GM12872 (cell line): ENCODE results near the gene ZNF207.

Experiments used
- TF ChIP-seq, protein P1 (sequence below): IDR thresholded peaks from 3 replicates; pipeline ENCODE4 v1.5.1; 2011; ENCODE audit warnings: low read depth, mild to moderate bottlenecking, low read length, moderate library complexity; ENCODE audit not compliant: insufficient read depth

ZNF207 gene

GRCh38 chr17:32382526-32383223, 32.7 kb downstream of the ZNF207 start:
- TF ChIP-seq, protein P1, sequence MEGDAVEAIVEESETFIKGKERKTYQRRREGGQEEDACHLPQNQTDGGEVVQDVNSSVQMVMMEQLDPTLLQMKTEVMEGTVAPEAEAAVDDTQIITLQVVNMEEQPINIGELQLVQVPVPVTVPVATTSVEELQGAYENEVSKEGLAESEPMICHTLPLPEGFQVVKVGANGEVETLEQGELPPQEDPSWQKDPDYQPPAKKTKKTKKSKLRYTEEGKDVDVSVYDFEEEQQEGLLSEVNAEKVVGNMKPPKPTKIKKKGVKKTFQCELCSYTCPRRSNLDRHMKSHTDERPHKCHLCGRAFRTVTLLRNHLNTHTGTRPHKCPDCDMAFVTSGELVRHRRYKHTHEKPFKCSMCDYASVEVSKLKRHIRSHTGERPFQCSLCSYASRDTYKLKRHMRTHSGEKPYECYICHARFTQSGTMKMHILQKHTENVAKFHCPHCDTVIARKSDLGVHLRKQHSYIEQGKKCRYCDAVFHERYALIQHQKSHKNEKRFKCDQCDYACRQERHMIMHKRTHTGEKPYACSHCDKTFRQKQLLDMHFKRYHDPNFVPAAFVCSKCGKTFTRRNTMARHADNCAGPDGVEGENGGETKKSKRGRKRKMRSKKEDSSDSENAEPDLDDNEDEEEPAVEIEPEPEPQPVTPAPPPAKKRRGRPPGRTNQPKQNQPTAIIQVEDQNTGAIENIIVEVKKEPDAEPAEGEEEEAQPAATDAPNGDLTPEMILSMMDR, result no peak

DNA sequence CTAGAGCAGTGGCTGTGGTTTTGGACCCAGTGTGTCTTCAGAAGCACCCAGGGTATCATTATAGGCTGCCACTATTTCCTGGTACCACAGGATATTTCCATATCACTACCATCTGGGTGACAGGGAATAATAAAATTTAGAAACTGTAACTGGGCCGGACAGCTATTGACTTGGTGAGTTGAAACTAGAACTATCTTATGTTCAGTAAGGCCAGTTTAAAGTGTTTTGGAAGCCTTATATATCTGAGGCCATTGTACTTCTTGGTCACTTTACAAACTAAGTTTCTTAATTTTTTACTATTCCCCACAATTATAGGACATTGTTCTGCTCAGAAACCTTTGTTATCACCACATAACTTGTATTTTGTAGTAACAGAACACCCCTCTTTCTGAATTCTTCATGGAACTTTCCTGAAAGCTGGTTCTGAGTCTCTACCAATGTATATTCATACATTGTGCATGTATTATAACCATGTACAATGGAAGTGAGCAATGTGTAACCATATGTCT, 34.0 kb downstream of the ZNF207 start:
- TF ChIP-seq, protein P1, result no peak

DNA sequence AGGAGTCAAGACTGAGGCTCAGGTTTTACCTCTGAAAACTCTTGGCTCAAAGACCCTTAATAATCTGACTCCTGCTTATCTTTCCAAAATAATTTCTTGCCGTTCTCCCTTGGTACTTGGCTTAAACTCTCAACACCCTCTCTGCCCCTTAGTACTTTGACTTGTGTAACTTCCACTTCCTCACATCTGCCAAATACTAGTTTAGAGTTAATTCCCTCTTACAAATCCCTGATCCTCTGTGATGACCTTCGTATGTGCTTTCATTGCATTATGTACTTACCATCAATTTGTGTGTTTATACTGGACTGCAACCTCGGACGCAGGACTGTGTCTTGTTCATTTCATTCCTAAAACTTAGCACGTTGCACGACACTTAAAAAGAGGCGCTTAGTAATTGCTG, 35.2 kb downstream of the ZNF207 start:
- TF ChIP-seq, protein P1, result no peak

DNA sequence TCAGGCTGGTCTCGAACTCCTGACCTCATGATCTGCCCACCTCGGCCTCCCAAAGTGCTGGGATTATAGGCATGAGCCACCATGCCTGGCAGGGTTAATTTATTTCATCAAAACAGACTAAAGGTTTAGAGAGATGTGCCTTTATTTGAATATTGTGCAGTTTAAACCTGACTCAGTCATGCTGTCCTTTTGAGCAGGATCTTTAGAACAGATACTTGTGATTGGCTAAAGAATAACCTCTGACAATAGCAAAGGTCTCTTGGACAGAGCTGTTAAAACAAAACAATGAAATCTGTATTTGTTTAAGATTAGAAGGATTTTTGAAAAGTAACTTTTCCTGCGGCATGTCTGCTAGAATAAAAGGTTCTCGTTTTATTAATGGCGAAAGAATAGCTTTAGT, 36.0 kb downstream of the ZNF207 start:
- TF ChIP-seq, protein P1, result no peak

DNA sequence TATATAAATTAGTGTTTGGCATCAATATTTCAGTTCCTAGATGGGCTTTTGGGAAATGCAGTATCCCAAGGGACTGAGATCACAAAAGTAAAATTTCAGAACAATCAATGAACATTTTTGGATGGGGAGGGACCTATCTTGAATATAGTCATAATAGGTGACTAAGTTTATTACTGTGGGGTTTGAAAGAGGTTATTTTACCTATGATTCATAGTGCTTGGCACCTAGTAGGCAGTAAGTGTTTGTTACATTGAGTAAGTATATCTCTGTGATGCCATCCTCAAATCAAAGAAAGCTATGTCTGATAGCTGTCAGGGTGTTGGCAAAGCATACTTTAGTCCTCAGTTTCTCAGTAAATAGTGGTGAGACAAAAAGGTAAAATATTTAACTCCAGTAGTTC, 36.9 kb downstream of the ZNF207 start:
- TF ChIP-seq, protein P1, result no peak

GRCh38 chr17:32388613-32389459, 38.9 kb downstream of the ZNF207 start:
- TF ChIP-seq, protein P1, result no peak

DNA sequence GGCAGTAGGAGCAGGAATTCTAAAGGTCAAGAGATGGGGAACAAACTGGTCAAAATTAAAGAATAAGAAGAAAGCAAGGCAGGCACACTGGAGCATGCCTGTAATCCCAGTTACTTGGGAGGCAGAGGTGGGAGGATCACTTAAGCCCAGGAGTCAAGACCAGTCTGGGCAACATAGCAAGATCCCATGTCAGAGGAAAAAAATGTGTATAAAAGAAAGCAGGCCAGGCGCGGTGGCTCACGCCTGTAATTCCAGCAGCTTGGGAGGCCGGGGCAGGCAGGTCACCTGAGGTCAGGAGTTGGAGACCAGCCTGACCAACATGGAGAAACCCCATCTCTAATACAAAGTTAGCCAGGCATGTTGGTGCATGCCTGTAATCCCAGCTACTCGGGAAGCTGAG, 43.9 kb downstream of the ZNF207 start:
- TF ChIP-seq, protein P1, result no peak
